Right cardiac atrium (tissue), 5 donors: ENCODE data around the gene LPIN2. TPM values are rescaled to one million over a fixed set of nuclear protein-coding genes. Genes with fewer than 3 reads are reported as not detected.
A peak's percentile ranks its signal among the peaks of the same experiment; 100 is the strongest.

ENCODE experiments used
- ATAC-seq, 2 donors: fragments of 200-7000 bp; cut with Tn5 transposase; one replicate each; pipeline versions ENCODE4 v1.8.0 to v1.9.1; 2020; ENCODE audit warnings: moderate library complexity in 2 of 2, mild to moderate bottlenecking in 1 of 2
- DNase-seq, 3 donors: peaks; one replicate each; pipeline ENCODE4 v3.0.0-alpha.2; 2020
- H3K27ac ChIP-seq: one replicate; pipeline ENCODE4 v1.5.1; 2013; ENCODE audit warnings: mild to moderate bottlenecking, low read length, control low read depth, moderate library complexity
- H3K27me3 ChIP-seq: one replicate; pipeline ENCODE4 v1.6.1; 2013; ENCODE audit not compliant: control insufficient read depth, insufficient read depth
- H3K4me1 ChIP-seq: one replicate; pipeline ENCODE4 v1.6.1; 2013; ENCODE audit warnings: low read length; ENCODE audit not compliant: control insufficient read depth, insufficient read depth
- H3K4me3 ChIP-seq: one replicate; pipeline ENCODE4 v1.5.1; 2013; ENCODE audit warnings: low read length, control low read depth
- H3K9me3 ChIP-seq: one replicate; pipeline ENCODE4 v1.6.1; 2013; ENCODE audit warnings: low read length; ENCODE audit not compliant: control insufficient read depth
- WGBS: extraction: QIAGEN DNeasy Blood & Tissue Kit; methylation state at CpG from one replicate; pipeline ENCODE4 v1.1.7; 2013; 5-methylcytosine and 5-hydroxymethylcytosine counted together
- intact Hi-C, 4 donors: fragments of 100-400 bp; cut with DNase I; formaldehyde crosslinking; loops; one replicate each; pipeline versions ENCODE4 v1.11.0 to v1.14.0; 2022 to 2023
- polyA plus RNA-seq: library from polyadenylated mRNA; stranded (reverse); fragments of 200-250 nt; gene quantifications from one replicate; pipeline ENCODE4 v1.2.3, GENCODE V29; 2013
- total RNA-seq, 4 donors: library from RNA; stranded (reverse); fragmentation: NEBNext Ultra II Directional; extraction: Animal tissue kit (Norgen Biotek cat#: 25700); gene quantifications; one replicate each; pipeline ENCODE4 v1.2.1, GENCODE V29; 2021
- donor health status: healthy with polysubstance abuse.
- donor health status: DM: no; HTN: yes; CAD: no.
- donor health status: DM: no; HTN: no; CAD: no.
- donor health status: DM: no; HTN: yes; CAD: no; lungs with severe emphysema.
- donor health status: DM: yes; HTN: yes; CAD: no.

Gene LPIN2
- total and polyA plus RNA-seq, 5 donors, result 5.0 to 18.1 (median 13.5) TPM

DNA sequence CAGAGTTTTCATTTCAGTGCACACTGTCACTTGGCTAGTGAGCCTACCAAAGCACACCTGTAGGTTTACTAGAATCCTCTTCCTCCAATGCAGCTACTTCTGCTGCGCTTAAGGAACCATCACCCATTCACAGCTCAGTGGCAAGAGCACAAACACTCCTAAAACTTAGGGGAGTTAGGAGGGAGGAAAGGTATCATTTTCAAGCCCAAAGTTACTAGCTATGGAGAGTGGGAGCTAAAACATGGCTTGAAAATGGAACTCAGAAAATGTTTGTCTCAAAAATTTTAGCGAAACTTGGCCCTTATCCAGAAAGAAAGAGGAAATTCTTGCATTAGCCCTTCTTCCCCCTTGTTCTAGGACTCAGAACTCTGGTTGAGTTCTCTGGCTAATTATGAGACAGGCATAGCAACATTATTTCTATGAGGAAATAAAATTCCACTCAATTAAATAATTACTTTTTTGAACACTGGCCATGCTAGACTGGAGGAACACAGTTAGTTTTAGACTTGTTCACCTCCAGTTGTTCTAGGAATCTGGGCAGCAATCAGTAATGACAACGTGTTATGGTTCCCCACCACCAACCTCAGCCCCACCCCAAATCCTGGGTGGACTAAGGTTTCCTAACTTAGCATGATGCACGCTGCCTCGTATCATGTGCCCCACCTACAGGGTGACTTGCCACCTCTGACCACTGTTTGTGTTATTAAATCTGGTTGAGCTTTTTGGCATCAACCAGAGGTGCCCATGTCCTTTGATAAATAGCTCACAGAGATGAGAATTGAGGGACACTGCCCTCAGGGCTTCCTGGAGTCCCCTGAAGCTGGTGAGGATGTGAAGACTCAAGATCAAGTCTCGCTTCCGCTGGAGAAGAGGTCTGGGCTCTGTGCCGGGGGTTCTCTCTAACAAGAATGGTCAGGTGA is 32.8 kb downstream of the LPIN2 start:
- Histone ChIP-seq H3K4me3 (no peak overlapping the region), H3K27me3 (no peaks in the 10 kb centered on the region), H3K4me1 (peaks cover 17% of the 10 kb centered on the region), H3K27ac (peak overlapping the region; percentile 33), H3K9me3 (no peaks in the 10 kb centered on the region)
- WGBS, result 66% methylated on average over 8 of the region's 8 CpGs
- DNase-seq, result peak in 2 of 3 donors; percentile 27 to 37
- intact Hi-C loops, result no loop called here
- no peak for ATAC-seq

DNA sequence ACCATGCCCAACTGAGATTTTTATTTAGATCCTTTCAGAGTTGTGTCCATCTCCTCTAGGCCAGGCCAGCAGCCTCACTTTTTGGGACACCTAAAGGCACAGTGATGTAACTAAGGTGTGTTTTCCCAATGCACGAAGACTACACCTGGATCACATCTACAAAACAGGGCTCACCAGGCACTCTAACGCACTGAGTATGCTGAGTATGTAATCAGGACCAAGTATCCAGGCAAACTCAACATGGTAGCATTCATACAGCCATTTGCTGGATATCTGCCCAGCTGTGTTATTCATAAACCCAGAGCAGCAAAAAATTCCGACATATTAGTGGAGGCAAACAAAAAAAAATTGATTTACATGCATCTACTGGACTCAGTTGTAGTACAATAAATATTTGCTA is 33.8 kb downstream of the LPIN2 start:
- H3K27ac ChIP-seq, result peak overlapping the region; percentile 49
- no peak overlapping the region for H3K4me3 ChIP-seq
- H3K27me3 ChIP-seq, result no peaks in the 10 kb centered on the region
- H3K9me3 ChIP-seq, result no peaks in the 10 kb centered on the region
- intact Hi-C loops, result no loop called here
- WGBS, result 79% methylated on average over 3 of the region's 3 CpGs
- ATAC-seq, result no peak
- H3K4me1 ChIP-seq, result peaks cover 17% of the 10 kb centered on the region
- DNase-seq, result no peak

DNA sequence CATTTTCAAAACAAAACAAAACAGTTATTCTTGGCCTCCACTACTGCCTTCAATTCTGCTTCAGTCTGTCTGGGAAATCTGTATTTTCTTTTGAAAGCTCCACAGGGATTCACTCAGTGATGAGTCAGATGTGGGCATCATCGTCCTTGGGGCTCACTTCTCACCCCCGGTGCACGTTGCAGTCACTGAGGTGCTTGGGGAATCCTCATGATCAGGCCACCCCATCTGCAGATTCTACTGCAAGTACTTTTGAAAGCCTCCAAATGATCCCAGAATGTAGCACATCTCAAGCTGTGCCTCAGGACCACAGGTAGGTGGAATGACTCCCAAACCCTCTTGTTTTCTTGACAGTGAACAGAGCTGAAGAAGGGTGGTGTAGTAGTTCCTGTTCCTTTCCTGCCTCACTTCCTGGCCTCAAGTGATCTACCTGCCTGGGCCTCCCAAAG is 34.3 kb downstream of the LPIN2 start:
- Histone ChIP-seq H3K4me3 (no peak overlapping the region), H3K4me1 (peaks cover 17% of the 10 kb centered on the region), H3K27ac (peak overlapping the region; percentile 49), H3K27me3 (no peaks in the 10 kb centered on the region), H3K9me3 (no peaks in the 10 kb centered on the region)
- DNase-seq (peak in 1 of 3 donors; percentile 40), ATAC-seq (peak; percentile 51 to 58)
- WGBS, result 31% methylated on average over 3 of the region's 3 CpGs
- intact Hi-C loops, result no loop called here

DNA sequence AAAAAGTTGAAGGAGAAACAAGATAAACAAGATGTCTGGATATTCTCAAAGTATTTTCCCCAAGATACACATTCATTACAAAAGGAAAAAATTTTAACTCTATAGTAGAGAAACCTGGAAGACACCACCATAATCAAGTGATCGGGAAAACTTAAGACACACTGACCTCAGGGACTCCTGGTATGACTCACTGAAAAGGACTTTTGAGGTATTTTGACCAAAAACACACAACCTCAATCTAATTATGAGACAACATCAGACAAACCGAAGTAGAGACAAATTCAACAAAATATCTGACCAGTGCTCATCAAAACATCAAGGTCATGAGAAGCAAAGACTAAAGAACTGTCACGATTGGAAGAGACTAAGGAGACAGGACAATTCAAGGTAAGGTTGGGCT is 34.7 kb downstream of the LPIN2 start:
- DNase-seq (no peak), ATAC-seq (no peak)
- Histone ChIP-seq H3K4me3 (no peak overlapping the region), H3K9me3 (no peaks in the 10 kb centered on the region), H3K27me3 (no peaks in the 10 kb centered on the region), H3K4me1 (peaks cover 17% of the 10 kb centered on the region), H3K27ac (no peak overlapping the region)
- intact Hi-C loops, result no loop called here
- WGBS, result 58% methylated on average over 3 of the region's 3 CpGs

DNA sequence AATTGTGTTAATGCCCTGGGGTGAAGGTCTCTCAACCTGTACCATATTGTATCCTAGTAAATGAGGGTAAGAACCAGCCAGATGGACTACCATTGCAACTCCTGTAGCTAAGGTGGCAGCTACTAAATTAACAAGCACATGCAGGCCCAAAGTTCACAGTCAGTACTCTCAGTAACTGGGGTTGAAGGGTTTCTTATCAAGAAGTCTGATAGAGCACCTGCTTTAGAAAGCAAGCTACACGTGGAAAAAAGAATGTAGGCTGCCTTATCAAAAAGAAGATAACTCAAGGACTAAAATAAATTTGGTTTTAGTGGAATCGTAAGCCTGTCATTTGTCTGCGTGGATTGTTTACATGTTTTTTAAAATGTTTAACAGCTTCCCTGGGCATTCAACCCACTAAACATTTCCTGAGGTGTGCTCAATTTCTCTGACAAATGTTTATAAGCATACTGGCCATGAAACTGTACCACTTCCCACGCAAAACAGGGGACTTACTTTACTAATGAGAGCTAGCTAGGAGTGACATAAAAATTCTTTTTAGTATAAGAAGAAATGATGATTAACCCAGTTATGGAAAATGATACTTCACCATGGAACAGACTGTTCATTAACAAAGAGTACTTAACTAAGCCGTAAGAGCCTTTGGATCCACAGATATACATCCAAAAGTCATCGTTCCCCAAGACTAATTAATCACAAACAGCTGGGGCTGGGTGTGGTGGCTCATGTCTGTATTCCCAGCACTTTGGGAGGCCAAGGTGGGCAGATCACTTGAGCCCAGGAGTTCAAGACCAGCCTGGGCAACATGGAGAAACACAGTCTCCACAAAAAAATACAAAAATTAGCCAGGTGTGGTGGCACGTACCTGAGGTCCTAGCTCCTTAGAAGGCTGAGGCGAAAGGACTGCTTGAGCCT is 36.5 kb downstream of the LPIN2 start:
- Histone ChIP-seq H3K27ac (peak overlapping the region; percentile 5), H3K9me3 (no peaks in the 10 kb centered on the region), H3K27me3 (no peaks in the 10 kb centered on the region), H3K4me1 (peaks cover 14% of the 10 kb centered on the region), H3K4me3 (no peak overlapping the region)
- intact Hi-C loops, result no loop called here
- 75% methylated on average over 8 of the region's 8 CpGs for WGBS
- DNase-seq, result no peak
- no peak for ATAC-seq

DNA sequence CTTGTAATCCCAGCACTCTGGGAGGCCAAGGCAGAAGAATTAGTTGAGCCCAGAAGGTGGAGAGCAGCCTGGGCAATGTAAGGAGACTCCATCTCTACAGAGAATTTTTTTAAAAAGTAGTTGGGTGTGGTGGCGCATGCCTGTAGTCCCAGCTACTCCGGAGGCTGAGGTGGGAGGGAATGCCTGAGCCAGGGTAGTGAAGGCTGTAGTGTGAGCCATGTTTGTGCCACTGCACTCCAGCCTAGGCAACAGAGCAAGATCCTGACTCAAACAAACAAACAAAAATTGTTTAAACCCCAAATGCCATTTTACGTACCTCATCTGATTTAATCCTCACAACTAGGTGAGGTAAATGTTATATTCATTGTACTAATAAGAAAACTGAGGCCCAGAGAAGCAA is 38.2 kb downstream of the LPIN2 start:
- intact Hi-C loops, result no loop called here
- DNase-seq (no peak), ATAC-seq (no peak)
- WGBS, result 93% methylated on average over 3 of the region's 3 CpGs
- Histone ChIP-seq H3K9me3 (no peaks in the 10 kb centered on the region), H3K4me1 (peaks cover 18% of the 10 kb centered on the region), H3K27me3 (no peaks in the 10 kb centered on the region), H3K4me3 (no peak overlapping the region), H3K27ac (no peak overlapping the region)

DNA sequence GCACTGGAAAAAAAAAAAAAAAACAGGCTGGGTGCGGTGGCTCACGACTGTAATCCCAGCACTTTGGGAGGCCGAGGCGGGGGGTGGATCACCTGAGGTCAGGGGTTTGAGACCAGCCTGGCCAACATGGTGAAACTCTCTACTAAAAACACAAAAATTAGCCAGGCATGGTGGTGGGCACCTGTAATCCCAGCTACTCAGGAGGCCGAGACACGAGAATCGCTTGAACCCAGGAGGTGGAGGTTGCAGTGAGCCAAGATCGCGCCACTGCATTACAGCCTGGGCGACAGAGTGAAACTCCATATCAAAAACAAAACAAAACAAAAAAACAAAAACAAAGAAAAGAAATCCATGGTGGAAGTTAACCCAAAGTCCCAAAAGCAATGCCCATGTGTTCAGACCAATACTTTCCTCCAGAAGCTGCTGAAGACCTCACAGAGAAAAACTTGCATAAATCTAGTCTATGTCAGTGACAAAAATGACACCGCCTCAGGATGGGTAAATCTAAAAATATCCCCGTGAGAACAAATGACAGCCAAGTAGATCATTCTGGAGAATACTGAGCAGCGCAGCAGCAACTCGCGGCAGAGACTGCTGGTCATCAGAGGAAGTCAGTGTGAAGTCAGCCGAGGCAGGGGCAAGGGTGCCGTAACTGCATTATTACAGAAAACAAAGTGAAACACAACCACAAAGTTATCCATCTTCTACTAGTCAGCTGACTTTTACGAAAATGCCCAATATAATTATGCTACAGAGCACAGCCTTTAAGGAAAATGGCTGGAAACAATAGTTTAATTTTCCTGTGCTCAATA is 41.0 kb downstream of the LPIN2 start:
- WGBS, result 57% methylated on average over 18 of the region's 18 CpGs
- Histone ChIP-seq H3K27ac (peak overlapping the region; percentile 46), H3K27me3 (no peaks in the 10 kb centered on the region), H3K9me3 (no peaks in the 10 kb centered on the region), H3K4me3 (peak overlapping the region; percentile 41), H3K4me1 (peaks cover 14% of the 10 kb centered on the region)
- ATAC-seq, result peak; percentile 71 to 75
- peak; percentile 41 to 78 (median 71) for DNase-seq
- intact Hi-C loops, result no loop called here

DNA sequence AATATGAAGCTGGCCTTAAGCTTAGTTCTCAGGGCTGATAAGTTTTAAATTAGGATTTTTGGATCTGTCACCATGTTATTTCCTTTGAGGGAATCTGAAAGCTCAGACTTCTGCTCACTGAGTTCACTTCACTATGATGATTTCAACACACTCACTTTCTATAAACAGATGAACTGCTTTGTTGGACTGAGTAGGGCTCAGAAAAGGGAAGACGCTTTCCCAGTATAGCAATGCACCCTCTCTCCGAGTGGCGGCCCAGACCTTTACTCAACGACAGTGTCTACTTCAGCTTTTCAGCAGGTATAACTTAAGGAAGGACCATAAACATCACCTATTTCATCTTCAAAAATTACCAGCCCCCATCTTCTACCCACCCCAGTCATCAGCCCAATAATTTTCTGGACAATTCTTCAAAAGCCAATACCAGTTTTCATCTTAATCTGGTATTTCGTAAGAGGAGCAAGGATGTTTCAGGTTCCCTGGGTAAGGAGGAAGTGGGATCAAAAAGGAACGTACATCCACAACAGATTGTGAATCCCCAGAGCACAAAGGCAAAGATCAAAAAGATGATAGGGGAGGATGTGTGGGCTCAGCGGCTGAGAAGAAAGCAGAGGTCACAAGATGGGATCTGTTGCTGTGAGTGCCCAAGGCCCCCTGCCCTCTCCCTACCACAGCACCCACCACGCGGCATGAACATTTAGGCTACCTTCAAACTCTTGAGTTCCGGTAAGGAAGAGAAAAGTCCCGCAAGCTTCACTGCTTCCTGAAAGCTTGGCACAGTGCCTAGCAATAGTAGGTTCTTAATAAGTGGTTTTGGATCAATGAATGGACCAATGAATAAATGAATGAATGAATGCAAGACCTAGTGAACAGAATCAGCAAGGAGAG is 41.9 kb downstream of the LPIN2 start:
- WGBS, result 68% methylated on average over 11 of the region's 11 CpGs
- peaks cover 14% of the 10 kb centered on the region for H3K4me1 ChIP-seq
- ATAC-seq (peak; percentile 62 to 77), DNase-seq (peak in 2 of 3 donors; percentile 62 to 71)
- no peaks in the 10 kb centered on the region for H3K27me3 ChIP-seq
- no peak overlapping the region for H3K27ac ChIP-seq
- intact Hi-C loops, result no loop called here
- no peaks in the 10 kb centered on the region for H3K9me3 ChIP-seq
- H3K4me3 ChIP-seq, result no peak overlapping the region

DNA sequence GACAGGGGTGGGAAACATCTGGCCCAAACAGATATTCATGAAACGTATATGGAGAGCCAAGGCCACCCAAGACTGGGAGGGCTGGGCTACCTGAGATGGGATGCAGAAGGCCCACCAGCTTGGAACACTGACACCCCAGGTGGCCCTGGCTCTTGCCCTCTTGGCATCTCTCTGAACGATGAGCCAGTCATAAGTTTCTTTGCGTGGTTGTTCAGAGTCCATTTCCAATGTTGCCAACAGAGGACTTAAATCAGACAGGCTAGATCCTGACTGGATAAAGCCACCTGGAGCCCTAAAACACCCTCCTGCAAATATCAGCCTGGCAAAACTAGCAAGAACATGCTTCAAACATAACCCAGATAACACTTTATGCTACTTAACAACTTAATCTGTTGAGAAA is 42.6 kb downstream of the LPIN2 start:
- peaks cover 14% of the 10 kb centered on the region for H3K4me1 ChIP-seq
- intact Hi-C loops, result no loop called here
- no peaks in the 10 kb centered on the region for H3K27me3 ChIP-seq
- H3K9me3 ChIP-seq, result no peaks in the 10 kb centered on the region
- ATAC-seq (no peak), DNase-seq (no peak)
- H3K27ac ChIP-seq, result no peak overlapping the region
- no peak overlapping the region for H3K4me3 ChIP-seq
- WGBS, result 86% methylated on average over 3 of the region's 3 CpGs

DNA sequence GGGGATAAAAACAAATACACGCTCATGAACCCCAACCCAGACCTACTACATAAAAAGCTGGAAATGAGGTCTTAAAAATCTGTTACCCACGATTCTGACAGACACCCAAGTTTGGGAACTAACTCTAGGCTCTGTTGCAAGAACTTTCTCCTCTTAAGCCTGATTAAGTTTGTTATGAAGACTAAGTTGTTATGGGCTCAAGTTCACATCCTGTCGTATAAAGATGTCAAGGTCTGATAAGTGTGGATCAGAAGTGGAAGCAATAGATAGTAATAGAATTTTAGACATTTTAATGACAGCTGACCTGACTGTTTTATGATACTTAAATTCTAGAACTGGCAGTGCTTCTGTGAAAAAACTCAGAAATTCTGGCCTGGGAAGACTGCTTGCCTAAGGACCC is 43.2 kb downstream of the LPIN2 start:
- Histone ChIP-seq H3K4me1 (peaks cover 14% of the 10 kb centered on the region), H3K4me3 (no peak overlapping the region), H3K9me3 (no peaks in the 10 kb centered on the region), H3K27ac (no peak overlapping the region), H3K27me3 (no peaks in the 10 kb centered on the region)
- intact Hi-C loops, result no loop called here
- no peak for ATAC-seq
- DNase-seq, result no peak
- 71% methylated on average over 3 of the region's 3 CpGs for WGBS
